Esophagus squamous epithelium (tissue), 4 donors: ENCODE measurements around the gene DUSP6.

Source experiments
- POLR2A ChIP-seq, 4 donors: fragments of 450-650 bp; IDR thresholded peaks; one replicate each; pipeline ENCODE4 v1.6.1; 2017; ENCODE audit warnings: antibody characterized with exemption in 4 of 4, mild to moderate bottlenecking in 4 of 4, moderate library complexity in 3 of 4
- TF ChIP-seq, protein P1 (sequence below), 6 experiments: fragments of 450-650 bp in 4 of 6; fragments of 200-600 bp in 2 of 6; sonication (generic) in 2 of 6; IDR thresholded peaks; one replicate each; pipeline ENCODE4 v1.5.1; 2016 to 2019; ENCODE audit warnings: antibody characterized with exemption in 6 of 6, mild to moderate bottlenecking in 4 of 6, moderate library complexity in 4 of 6

DNA sequence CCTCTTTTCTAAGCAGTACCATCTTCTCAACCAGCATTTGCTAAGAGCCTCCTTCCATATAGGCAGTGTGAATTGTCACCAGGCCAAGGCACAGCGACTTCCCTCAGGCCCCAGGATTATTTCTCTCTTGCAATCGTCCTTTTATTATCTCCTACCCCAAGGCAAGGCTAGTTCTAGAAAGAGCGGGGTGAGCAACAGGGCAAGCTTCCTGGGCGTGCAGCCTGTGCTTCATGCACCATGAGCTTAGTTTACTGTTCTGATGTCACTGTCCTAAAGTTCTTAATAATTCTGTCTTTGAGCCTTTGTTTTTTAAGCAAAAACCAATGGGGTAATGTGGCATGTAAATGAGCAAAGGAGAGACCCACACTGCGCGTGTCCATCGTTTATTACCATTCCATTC, 27.9 kb downstream of the DUSP6 start:
- TF ChIP-seq, protein P1, sequence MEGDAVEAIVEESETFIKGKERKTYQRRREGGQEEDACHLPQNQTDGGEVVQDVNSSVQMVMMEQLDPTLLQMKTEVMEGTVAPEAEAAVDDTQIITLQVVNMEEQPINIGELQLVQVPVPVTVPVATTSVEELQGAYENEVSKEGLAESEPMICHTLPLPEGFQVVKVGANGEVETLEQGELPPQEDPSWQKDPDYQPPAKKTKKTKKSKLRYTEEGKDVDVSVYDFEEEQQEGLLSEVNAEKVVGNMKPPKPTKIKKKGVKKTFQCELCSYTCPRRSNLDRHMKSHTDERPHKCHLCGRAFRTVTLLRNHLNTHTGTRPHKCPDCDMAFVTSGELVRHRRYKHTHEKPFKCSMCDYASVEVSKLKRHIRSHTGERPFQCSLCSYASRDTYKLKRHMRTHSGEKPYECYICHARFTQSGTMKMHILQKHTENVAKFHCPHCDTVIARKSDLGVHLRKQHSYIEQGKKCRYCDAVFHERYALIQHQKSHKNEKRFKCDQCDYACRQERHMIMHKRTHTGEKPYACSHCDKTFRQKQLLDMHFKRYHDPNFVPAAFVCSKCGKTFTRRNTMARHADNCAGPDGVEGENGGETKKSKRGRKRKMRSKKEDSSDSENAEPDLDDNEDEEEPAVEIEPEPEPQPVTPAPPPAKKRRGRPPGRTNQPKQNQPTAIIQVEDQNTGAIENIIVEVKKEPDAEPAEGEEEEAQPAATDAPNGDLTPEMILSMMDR (IDR thresholded peaks at IDR 0.05) = no peak
- no peak for TF ChIP-seq POLR2A (IDR thresholded peaks at IDR 0.05)
